ENCODE results near the gene SPEN.

Gene SPEN

DNA sequence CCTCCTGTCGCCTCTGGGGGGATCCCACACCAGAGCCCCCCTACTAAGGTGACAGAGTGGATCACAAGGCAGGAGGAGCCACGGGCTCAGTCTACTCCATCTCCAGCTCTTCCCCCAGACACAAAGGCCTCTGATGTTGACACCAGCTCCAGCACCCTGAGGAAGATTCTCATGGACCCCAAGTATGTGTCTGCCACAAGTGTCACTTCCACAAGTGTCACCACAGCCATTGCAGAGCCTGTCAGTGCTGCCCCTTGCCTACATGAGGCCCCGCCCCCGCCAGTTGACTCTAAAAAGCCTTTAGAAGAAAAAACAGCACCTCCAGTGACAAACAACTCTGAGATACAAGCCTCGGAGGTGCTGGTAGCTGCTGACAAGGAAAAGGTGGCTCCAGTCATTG lies 86.2 kb downstream of the SPEN start (continued):
- TF ChIP-seq, protein P1, sequence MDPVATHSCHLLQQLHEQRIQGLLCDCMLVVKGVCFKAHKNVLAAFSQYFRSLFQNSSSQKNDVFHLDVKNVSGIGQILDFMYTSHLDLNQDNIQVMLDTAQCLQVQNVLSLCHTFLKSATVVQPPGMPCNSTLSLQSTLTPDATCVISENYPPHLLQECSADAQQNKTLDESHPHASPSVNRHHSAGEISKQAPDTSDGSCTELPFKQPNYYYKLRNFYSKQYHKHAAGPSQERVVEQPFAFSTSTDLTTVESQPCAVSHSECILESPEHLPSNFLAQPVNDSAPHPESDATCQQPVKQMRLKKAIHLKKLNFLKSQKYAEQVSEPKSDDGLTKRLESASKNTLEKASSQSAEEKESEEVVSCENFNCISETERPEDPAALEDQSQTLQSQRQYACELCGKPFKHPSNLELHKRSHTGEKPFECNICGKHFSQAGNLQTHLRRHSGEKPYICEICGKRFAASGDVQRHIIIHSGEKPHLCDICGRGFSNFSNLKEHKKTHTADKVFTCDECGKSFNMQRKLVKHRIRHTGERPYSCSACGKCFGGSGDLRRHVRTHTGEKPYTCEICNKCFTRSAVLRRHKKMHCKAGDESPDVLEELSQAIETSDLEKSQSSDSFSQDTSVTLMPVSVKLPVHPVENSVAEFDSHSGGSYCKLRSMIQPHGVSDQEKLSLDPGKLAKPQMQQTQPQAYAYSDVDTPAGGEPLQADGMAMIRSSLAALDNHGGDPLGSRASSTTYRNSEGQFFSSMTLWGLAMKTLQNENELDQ (tag by site-specific recombination; IDR thresholded peaks at IDR 0.05; ENCODE audit: low read depth), result no peak
- peak; percentile 32 for TF ChIP-seq GLIS2 (tag by site-specific recombination; IDR thresholded peaks at IDR 0.05)

DNA sequence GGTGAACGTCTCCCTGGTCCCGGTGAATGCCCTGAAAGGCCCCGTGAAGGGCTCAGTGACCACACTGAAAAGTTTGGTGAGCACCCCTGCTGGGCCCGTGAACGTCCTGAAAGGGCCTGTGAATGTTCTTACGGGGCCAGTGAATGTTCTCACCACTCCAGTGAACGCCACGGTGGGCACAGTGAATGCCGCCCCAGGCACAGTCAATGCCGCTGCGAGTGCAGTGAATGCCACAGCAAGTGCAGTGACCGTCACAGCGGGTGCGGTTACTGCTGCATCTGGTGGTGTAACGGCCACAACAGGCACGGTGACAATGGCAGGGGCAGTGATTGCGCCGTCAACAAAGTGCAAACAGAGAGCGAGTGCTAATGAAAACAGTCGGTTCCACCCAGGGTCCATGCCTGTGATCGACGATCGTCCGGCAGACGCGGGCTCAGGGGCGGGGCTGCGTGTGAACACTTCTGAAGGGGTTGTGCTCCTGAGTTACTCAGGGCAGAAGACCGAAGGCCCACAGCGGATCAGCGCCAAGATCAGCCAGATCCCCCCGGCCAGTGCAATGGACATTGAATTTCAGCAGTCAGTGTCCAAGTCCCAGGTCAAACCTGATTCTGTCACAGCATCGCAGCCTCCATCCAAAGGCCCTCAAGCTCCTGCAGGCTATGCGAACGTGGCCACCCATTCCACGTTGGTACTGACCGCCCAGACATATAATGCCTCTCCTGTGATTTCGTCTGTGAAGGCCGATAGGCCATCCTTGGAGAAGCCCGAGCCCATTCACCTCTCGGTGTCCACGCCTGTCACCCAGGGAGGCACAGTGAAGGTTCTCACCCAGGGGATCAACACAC lies 86.9 kb downstream of the SPEN start:
- POLR2A ChIA-PET, result no interaction called here

DNA sequence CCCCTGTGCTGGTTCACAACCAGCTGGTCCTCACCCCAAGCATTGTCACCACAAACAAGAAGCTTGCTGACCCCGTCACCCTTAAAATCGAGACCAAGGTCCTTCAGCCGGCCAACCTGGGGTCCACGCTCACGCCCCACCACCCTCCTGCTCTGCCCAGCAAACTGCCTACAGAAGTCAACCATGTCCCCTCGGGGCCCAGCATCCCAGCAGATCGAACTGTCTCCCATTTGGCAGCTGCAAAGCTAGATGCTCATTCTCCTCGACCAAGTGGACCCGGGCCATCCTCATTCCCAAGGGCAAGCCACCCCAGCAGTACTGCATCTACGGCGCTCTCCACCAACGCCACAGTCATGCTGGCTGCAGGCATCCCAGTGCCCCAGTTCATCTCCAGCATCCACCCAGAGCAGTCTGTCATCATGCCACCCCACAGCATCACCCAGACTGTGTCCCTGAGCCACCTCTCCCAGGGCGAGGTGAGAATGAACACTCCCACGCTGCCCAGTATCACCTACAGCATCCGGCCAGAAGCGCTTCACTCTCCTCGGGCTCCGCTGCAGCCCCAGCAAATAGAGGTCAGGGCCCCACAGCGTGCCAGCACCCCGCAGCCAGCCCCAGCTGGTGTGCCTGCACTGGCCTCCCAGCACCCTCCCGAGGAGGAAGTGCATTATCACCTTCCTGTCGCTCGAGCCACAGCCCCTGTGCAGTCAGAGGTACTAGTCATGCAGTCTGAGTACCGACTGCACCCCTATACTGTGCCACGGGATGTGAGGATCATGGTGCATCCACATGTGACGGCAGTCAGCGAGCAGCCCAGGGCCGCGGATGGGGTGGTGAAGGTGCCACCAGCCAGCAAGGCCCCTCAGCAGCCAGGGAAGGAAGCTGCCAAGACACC lies 87.8 kb downstream of the SPEN start:
- POLR2A ChIA-PET, result no interaction called here
- no peak overlapping the region for H3K4me3 ChIP-seq (ENCODE audit: low read depth, low read length)
- peaks cover 12 to 99% of the 10 kb centered on the region in 2 experiments for H3K36me3 ChIP-seq (ENCODE audit: control insufficient read depth in 2 of 2, insufficient read depth in 1 of 2, low read length in 2 of 2)
- no peaks in the 10 kb centered on the region for H3K4me1 ChIP-seq (ENCODE audit: control insufficient read depth, insufficient read depth, low read length)
- no peaks in the 10 kb centered on the region for H3K9me3 ChIP-seq (ENCODE audit: control insufficient read depth, insufficient read depth, low read depth, low read length)
- CTCF ChIA-PET, result no interaction called here
- no peak overlapping the region for H3K27ac ChIP-seq (ENCODE audit: extremely low read depth, low read depth, low read length)
- peak; percentile 17; the same call in 1 of the 2 replicates for TF ChIP-seq GLIS2 (tag by site-specific recombination; IDR thresholded peaks at IDR 0.05)
- TF ChIP-seq ZNF561 (tag by site-specific recombination; IDR thresholded peaks at IDR 0.05; ENCODE audit: borderline replicate concordance), result no peak
- TF ChIP-seq ZNF600 (tag by site-specific recombination; IDR thresholded peaks at IDR 0.05), result peak; percentile 33; the same call in 1 of the 2 replicates
- TF ChIP-seq ZNF138 (tag by site-specific recombination; IDR thresholded peaks at IDR 0.05; ENCODE audit: borderline replicate concordance), result no peak
- no peak for TF ChIP-seq ZNF626 (tag by site-specific recombination; IDR thresholded peaks at IDR 0.05)
- no peak for TF ChIP-seq KLF16 (tag by site-specific recombination; IDR thresholded peaks at IDR 0.05)

More for the DNA sequence above, 86.9 kb downstream of the SPEN start:
- TF ChIP-seq GLIS2 (tag by site-specific recombination; IDR thresholded peaks at IDR 0.05) (no peak), ZNF19 (tag by site-specific recombination; IDR thresholded peaks at IDR 0.05; ENCODE audit: low read depth) (no peak)
- TF ChIP-seq, protein P2, sequence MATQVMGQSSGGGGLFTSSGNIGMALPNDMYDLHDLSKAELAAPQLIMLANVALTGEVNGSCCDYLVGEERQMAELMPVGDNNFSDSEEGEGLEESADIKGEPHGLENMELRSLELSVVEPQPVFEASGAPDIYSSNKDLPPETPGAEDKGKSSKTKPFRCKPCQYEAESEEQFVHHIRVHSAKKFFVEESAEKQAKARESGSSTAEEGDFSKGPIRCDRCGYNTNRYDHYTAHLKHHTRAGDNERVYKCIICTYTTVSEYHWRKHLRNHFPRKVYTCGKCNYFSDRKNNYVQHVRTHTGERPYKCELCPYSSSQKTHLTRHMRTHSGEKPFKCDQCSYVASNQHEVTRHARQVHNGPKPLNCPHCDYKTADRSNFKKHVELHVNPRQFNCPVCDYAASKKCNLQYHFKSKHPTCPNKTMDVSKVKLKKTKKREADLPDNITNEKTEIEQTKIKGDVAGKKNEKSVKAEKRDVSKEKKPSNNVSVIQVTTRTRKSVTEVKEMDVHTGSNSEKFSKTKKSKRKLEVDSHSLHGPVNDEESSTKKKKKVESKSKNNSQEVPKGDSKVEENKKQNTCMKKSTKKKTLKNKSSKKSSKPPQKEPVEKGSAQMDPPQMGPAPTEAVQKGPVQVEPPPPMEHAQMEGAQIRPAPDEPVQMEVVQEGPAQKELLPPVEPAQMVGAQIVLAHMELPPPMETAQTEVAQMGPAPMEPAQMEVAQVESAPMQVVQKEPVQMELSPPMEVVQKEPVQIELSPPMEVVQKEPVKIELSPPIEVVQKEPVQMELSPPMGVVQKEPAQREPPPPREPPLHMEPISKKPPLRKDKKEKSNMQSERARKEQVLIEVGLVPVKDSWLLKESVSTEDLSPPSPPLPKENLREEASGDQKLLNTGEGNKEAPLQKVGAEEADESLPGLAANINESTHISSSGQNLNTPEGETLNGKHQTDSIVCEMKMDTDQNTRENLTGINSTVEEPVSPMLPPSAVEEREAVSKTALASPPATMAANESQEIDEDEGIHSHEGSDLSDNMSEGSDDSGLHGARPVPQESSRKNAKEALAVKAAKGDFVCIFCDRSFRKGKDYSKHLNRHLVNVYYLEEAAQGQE (tag by site-specific recombination; IDR thresholded peaks at IDR 0.05), result no peak
- Histone ChIP-seq H3K36me3 (ENCODE audit: control insufficient read depth in 2 of 2, insufficient read depth in 1 of 2, low read length in 2 of 2) (peaks cover 19 to 100% of the 10 kb centered on the region in 2 experiments), H3K4me1 (ENCODE audit: control insufficient read depth, insufficient read depth, low read length) (no peaks in the 10 kb centered on the region), H3K4me3 (ENCODE audit: low read depth, low read length) (no peak overlapping the region), H3K9me3 (ENCODE audit: control insufficient read depth, insufficient read depth, low read depth, low read length) (no peaks in the 10 kb centered on the region), H3K27ac (ENCODE audit: extremely low read depth, low read depth, low read length) (no peak overlapping the region)
- CTCF ChIA-PET, result interaction anchor here (1.3 kb wide), 1 partner anchor 9 kb away, joined by 3 read pairs; no protein-coding TSS in a partner anchor

DNA sequence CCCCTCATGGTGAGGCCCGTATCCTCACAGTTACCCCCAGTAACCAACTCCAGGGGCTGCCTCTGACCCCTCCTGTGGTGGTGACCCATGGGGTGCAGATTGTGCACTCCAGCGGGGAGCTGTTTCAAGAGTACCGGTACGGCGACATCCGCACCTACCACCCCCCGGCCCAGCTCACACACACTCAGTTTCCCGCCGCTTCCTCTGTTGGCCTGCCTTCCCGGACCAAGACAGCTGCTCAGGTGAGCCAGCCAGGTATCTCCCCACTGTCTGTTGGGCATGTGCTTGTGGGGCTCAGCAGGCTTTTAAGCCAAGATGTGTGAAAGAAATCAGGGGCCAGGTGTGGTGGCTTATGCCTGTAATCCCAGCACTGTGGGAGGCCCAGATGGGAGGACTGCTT lies 88.5 kb downstream of the SPEN start:
- no peaks in the 10 kb centered on the region for H3K9me3 ChIP-seq (ENCODE audit: control insufficient read depth, insufficient read depth, low read depth, low read length)
- H3K27ac ChIP-seq (ENCODE audit: extremely low read depth, low read depth, low read length), result no peak overlapping the region
- H3K4me1 ChIP-seq (ENCODE audit: control insufficient read depth, insufficient read depth, low read length), result no peaks in the 10 kb centered on the region
- H3K4me3 ChIP-seq (ENCODE audit: low read depth, low read length), result no peak overlapping the region
- ChIA-PET CTCF (interaction anchor here (0.6 kb wide), 1 partner anchor 128 kb away, joined by 3 read pairs; no protein-coding TSS in a partner anchor), POLR2A (interaction anchor here (0.7 kb wide), 1 partner anchor 9 kb away, joined by 3 read pairs; no protein-coding TSS in a partner anchor)
- TF ChIP-seq, protein P3, sequence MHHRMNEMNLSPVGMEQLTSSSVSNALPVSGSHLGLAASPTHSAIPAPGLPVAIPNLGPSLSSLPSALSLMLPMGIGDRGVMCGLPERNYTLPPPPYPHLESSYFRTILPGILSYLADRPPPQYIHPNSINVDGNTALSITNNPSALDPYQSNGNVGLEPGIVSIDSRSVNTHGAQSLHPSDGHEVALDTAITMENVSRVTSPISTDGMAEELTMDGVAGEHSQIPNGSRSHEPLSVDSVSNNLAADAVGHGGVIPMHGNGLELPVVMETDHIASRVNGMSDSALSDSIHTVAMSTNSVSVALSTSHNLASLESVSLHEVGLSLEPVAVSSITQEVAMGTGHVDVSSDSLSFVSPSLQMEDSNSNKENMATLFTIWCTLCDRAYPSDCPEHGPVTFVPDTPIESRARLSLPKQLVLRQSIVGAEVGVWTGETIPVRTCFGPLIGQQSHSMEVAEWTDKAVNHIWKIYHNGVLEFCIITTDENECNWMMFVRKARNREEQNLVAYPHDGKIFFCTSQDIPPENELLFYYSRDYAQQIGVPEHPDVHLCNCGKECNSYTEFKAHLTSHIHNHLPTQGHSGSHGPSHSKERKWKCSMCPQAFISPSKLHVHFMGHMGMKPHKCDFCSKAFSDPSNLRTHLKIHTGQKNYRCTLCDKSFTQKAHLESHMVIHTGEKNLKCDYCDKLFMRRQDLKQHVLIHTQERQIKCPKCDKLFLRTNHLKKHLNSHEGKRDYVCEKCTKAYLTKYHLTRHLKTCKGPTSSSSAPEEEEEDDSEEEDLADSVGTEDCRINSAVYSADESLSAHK (tag by site-specific recombination; IDR thresholded peaks at IDR 0.05), result 0 out of 2 replicates have a peak, but pooled peaks have one; percentile 15
- TF ChIP-seq ZNF548 (tag by site-specific recombination; IDR thresholded peaks at IDR 0.05) (no peak), ZNF133 (tag by site-specific recombination; IDR thresholded peaks at IDR 0.05) (no peak)
- peaks cover 7 to 99% of the 10 kb centered on the region in 2 experiments; a peak in 2 of 3 replicates for H3K36me3 ChIP-seq (ENCODE audit: control insufficient read depth in 2 of 2, insufficient read depth in 1 of 2, low read length in 2 of 2)
